ENCODE measurements around the gene RBMS3.

DNA sequence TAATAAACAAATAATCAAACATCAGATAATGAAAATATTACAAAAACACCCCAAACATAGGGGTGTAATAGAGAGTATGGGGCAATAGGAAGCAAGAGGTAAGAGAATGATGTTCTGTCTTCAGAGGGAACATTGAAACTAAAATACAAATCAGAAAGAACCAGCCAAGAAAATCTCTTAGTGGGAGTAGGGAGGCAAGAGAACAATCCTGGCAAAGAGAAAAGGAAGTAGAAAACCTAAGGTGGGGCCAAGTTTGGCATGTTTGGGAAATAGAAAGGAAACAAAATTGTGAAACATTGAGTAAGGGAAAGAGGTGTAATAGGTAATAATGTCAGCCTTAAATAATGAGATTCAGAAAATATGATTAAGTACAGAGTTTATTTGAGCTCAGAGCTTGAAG lies 467.1 kb downstream of the RBMS3 start:
- TF ChIP-seq, protein P1, sequence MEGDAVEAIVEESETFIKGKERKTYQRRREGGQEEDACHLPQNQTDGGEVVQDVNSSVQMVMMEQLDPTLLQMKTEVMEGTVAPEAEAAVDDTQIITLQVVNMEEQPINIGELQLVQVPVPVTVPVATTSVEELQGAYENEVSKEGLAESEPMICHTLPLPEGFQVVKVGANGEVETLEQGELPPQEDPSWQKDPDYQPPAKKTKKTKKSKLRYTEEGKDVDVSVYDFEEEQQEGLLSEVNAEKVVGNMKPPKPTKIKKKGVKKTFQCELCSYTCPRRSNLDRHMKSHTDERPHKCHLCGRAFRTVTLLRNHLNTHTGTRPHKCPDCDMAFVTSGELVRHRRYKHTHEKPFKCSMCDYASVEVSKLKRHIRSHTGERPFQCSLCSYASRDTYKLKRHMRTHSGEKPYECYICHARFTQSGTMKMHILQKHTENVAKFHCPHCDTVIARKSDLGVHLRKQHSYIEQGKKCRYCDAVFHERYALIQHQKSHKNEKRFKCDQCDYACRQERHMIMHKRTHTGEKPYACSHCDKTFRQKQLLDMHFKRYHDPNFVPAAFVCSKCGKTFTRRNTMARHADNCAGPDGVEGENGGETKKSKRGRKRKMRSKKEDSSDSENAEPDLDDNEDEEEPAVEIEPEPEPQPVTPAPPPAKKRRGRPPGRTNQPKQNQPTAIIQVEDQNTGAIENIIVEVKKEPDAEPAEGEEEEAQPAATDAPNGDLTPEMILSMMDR (IDR thresholded peaks at IDR 0.05; ENCODE audit: poor library complexity), result no peak
- TF ChIP-seq EZH2 (IDR thresholded peaks at IDR 0.05; ENCODE audit: borderline replicate concordance), result no peak

Measured in hepatocyte (in vitro differentiated cells).